H9 (cell line): ENCODE results near the gene ABCD1. TPM values are rescaled to one million over a fixed set of nuclear protein-coding genes. Genes with fewer than 3 reads are reported as not detected.
A peak's percentile ranks its signal among the peaks of the same experiment; 100 is the strongest.

Experiments used
- DNase-seq: peaks from one replicate; pipeline ENCODE4 v3.0.0-alpha.2; 2017
- H2AFZ ChIP-seq: one replicate; pipeline ENCODE4 v1.6.1; 2013; ENCODE audit warnings: mild to moderate bottlenecking, low read length, control low read depth, moderate library complexity
- H2AK5ac ChIP-seq: 2 replicates; pipeline ENCODE4 v1.6.1; 2013; ENCODE audit warnings: low read length, control low read depth, mixed read lengths; ENCODE audit not compliant: insufficient read length
- H2BK120ac ChIP-seq: one replicate; pipeline ENCODE4 v1.6.1; 2013; ENCODE audit warnings: low read depth, mild to moderate bottlenecking, low read length, control low read depth, inconsistent platforms; ENCODE audit not compliant: poor library complexity, severe bottlenecking
- H2BK12ac ChIP-seq: 2 replicates; pipeline ENCODE4 v1.6.1; 2013; ENCODE audit warnings: low read length, control low read depth, mixed read lengths, low read depth; ENCODE audit not compliant: insufficient read length
- H2BK15ac ChIP-seq: 2 replicates; pipeline ENCODE4 v1.6.1; 2013; ENCODE audit warnings: low read depth, low read length, control low read depth
- H2BK20ac ChIP-seq: one replicate; pipeline ENCODE4 v1.6.1; 2013; ENCODE audit warnings: low read depth, mild to moderate bottlenecking, low read length, control low read depth, inconsistent platforms; ENCODE audit not compliant: poor library complexity, severe bottlenecking
- H2BK5ac ChIP-seq: 2 replicates; pipeline ENCODE4 v1.6.1; 2013; ENCODE audit warnings: low read length, control low read depth, mixed read lengths; ENCODE audit not compliant: insufficient read length
- H3K14ac ChIP-seq: 2 replicates; pipeline ENCODE4 v1.6.1; 2013; ENCODE audit warnings: low read length, control low read depth; ENCODE audit not compliant: insufficient read depth
- H3K18ac ChIP-seq: 2 replicates; pipeline ENCODE4 v1.6.1; 2013; ENCODE audit warnings: low read depth, mild to moderate bottlenecking, mixed read lengths, low read length, control low read depth; ENCODE audit not compliant: insufficient read length
- H3K23ac ChIP-seq: 2 replicates; pipeline ENCODE4 v1.6.1; 2013; ENCODE audit warnings: low read length, control low read depth, mixed read lengths, low read depth; ENCODE audit not compliant: insufficient read length
- H3K23me2 ChIP-seq: 2 replicates; pipeline ENCODE4 v1.6.1; 2013; ENCODE audit warnings: low read depth, mild to moderate bottlenecking, mixed read lengths, low read length, control low read depth; ENCODE audit not compliant: insufficient read length, poor library complexity, severe bottlenecking
- H3K27ac ChIP-seq: 2 replicates; pipeline ENCODE4 v1.5.1; 2013; ENCODE audit warnings: low read length, control low read depth, mixed read lengths, low read depth; ENCODE audit not compliant: insufficient read length
- H3K27me3 ChIP-seq: 2 replicates; pipeline ENCODE4 v1.6.1; 2013; ENCODE audit warnings: low read length, control low read depth, inconsistent platforms; ENCODE audit not compliant: insufficient read depth
- H3K4ac ChIP-seq: 2 replicates; pipeline ENCODE4 v1.6.1; 2013; ENCODE audit warnings: low read depth, mild to moderate bottlenecking, control low read depth, inconsistent platforms, low read length, moderate library complexity
- H3K4me1 ChIP-seq: 2 replicates; pipeline ENCODE4 v1.6.1; 2013; ENCODE audit warnings: low read length, control low read depth, inconsistent platforms; ENCODE audit not compliant: insufficient read depth
- H3K4me2 ChIP-seq: 2 replicates; pipeline ENCODE4 v1.6.1; 2013; ENCODE audit warnings: low read length, control low read depth, mixed read lengths; ENCODE audit not compliant: insufficient read length, insufficient read depth
- H3K56ac ChIP-seq: 2 replicates; pipeline ENCODE4 v1.6.1; 2013; ENCODE audit warnings: low read depth, mild to moderate bottlenecking, mixed read lengths, low read length, control low read depth; ENCODE audit not compliant: insufficient read length
- H3K79me1 ChIP-seq: 2 replicates; pipeline ENCODE4 v1.6.1; 2013; ENCODE audit warnings: low read depth, mild to moderate bottlenecking, moderate library complexity, low read length, control low read depth, inconsistent platforms; ENCODE audit not compliant: insufficient read depth, poor library complexity, severe bottlenecking
- H3K79me2 ChIP-seq: 2 replicates; pipeline ENCODE4 v1.6.1; 2013; ENCODE audit warnings: low read length, control low read depth, inconsistent platforms; ENCODE audit not compliant: insufficient read depth
- H3K9ac ChIP-seq: 2 replicates; pipeline ENCODE4 v1.6.1; 2013; ENCODE audit warnings: low read length, control low read depth, mixed read lengths; ENCODE audit not compliant: insufficient read length; ENCODE audit errors: extremely low read depth
- H3K9me3 ChIP-seq: one replicate; pipeline ENCODE4 v1.6.1; 2013; ENCODE audit warnings: low read depth, low read length, inconsistent platforms; ENCODE audit not compliant: control insufficient read depth
- H3T11ph ChIP-seq: one replicate; pipeline ENCODE4 v1.6.1; 2013; ENCODE audit warnings: mild to moderate bottlenecking, low read length, control low read depth, inconsistent platforms
- H4K20me1 ChIP-seq: one replicate; pipeline ENCODE4 v1.6.1; 2013; ENCODE audit not compliant: control insufficient read depth, insufficient read length, insufficient read depth
- H4K5ac ChIP-seq: 2 replicates; pipeline ENCODE4 v1.6.1; 2013; ENCODE audit warnings: low read depth, mild to moderate bottlenecking, mixed read lengths, low read length, control low read depth; ENCODE audit not compliant: insufficient read length
- H4K8ac ChIP-seq: replicated peaks from 2 replicates; pipeline ENCODE4 v1.6.1; 2013; ENCODE audit warnings: low read length, control low read depth, mixed read lengths, low read depth; ENCODE audit not compliant: insufficient read length
- H4K91ac ChIP-seq: 2 replicates; pipeline ENCODE4 v1.6.1; 2013; ENCODE audit warnings: low read depth, mild to moderate bottlenecking, moderate library complexity, mixed read lengths, low read length, control low read depth; ENCODE audit not compliant: insufficient read length
- H3K27ac Mint-ChIP-seq, 3 experiments: 2 replicates in 2 of 3; 3 replicates in 1 of 3; pipeline ENCODE4 v1.8.0; 2020 to 2021; ENCODE audit warnings: mixed read lengths in 3 of 3, mild to moderate bottlenecking in 1 of 3, moderate library complexity in 1 of 3
- H3K27me3 Mint-ChIP-seq: 2 replicates; pipeline ENCODE4 v1.8.0; 2021; ENCODE audit warnings: low read depth, mild to moderate bottlenecking, moderate library complexity, mixed read lengths
- H3K36me3 Mint-ChIP-seq, 3 experiments: 2 replicates in 2 of 3; 3 replicates in 1 of 3; pipeline ENCODE4 v1.8.0; 2020 to 2021; ENCODE audit warnings: low read depth in 3 of 3, mixed read lengths in 3 of 3; ENCODE audit not compliant: insufficient read depth in 1 of 3
- H3K4me1 Mint-ChIP-seq, 2 experiments: 2 replicates each; pipeline ENCODE4 v1.8.0; 2020; ENCODE audit warnings: mixed read lengths in 2 of 2
- H3K4me3 Mint-ChIP-seq, 2 experiments: 2 replicates in 1 of 2; 3 replicates in 1 of 2; pipeline ENCODE4 v1.8.0; 2020 to 2021; ENCODE audit warnings: mild to moderate bottlenecking in 2 of 2, mixed read lengths in 2 of 2, moderate library complexity in 1 of 2
- H3K9me3 Mint-ChIP-seq, 2 experiments: 2 replicates in 1 of 2; 3 replicates in 1 of 2; pipeline ENCODE4 v1.8.0; 2020; ENCODE audit warnings: mild to moderate bottlenecking in 2 of 2, mixed read lengths in 2 of 2, moderate library complexity in 1 of 2
- CTCF ChIP-seq: fragments of 200-600 bp; sonication (generic); conservative IDR thresholded peaks from 3 replicates; pipeline ENCODE4 v1.8.0; 2021; ENCODE audit warnings: antibody characterized with exemption, mild to moderate bottlenecking
- WGBS: extraction: QIAGEN DNeasy Blood & Tissue Kit; methylation state at CpG from one replicate; pipeline ENCODE4 v1.1.7; 2013; ENCODE audit warnings: missing lambda C conversion rate, low lambda C conversion rate, mixed read lengths; ENCODE audit not compliant: insufficient read length; ENCODE audit errors: extremely low coverage; 5-methylcytosine and 5-hydroxymethylcytosine counted together
- total RNA-seq: library from RNA; stranded (reverse); gene quantifications from 2 replicates; pipeline ENCODE4 v1.2.1, GENCODE V29; 2021

ABCD1 gene
- total RNA-seq, 1 experiment from 2014 or later = 11.1 TPM

- H3K79me2 ChIP-seq = no peaks in the 10 kb centered on the region
- H3K36me3 Mint-ChIP-seq = peaks cover 23 to 57% (median 42%) of the 10 kb centered on the region in 3 experiments
- TF ChIP-seq CTCF = no peak
- H3K9me3 Mint-ChIP-seq = peaks cover 58 to 75% of the 10 kb centered on the region in 2 experiments
- no peaks in the 10 kb centered on the region for H3K4me1 Mint-ChIP-seq
- H3K27me3 Mint-ChIP-seq = peaks cover 1% of the 10 kb centered on the region
- H3K14ac ChIP-seq = no peak overlapping the region
- H3K4me3 Mint-ChIP-seq = no peak overlapping the region; a peak in 1 of 5 replicates
- H2BK15ac ChIP-seq = no peak overlapping the region
- no peak overlapping the region for H3K18ac ChIP-seq
- no peak overlapping the region for H2BK120ac ChIP-seq
- H3K23ac ChIP-seq = no peak overlapping the region
- H3K4me1 ChIP-seq = no peaks in the 10 kb centered on the region
- no peak overlapping the region for H4K8ac ChIP-seq
- no peak overlapping the region for H3K27ac ChIP-seq
- no peak overlapping the region for H4K5ac ChIP-seq
- no peak overlapping the region for H2AK5ac ChIP-seq
- H3K4me2 ChIP-seq = no peak overlapping the region
- no peak overlapping the region for H2BK12ac ChIP-seq
- no peaks in the 10 kb centered on the region for H3K9me3 ChIP-seq
- DNase-seq = no peak
- no peak overlapping the region for H2BK20ac ChIP-seq
- H2AFZ ChIP-seq = no peak overlapping the region
- H2BK5ac ChIP-seq = no peak overlapping the region
- no peaks in the 10 kb centered on the region for H3K27me3 ChIP-seq
- H3K4ac ChIP-seq = no peak overlapping the region
- H3K27ac Mint-ChIP-seq = 0 out of 7 replicates have a peak overlapping the region, but pooled peaks of 1 of the 3 experiments have one; percentile 30
- no peaks in the 10 kb centered on the region for H3K79me1 ChIP-seq
- H3T11ph ChIP-seq = no peak overlapping the region
- H3K56ac ChIP-seq = no peak overlapping the region
- H3K9ac ChIP-seq = no peak overlapping the region
- WGBS = no CpG with 5 or more reads among the region's 6 CpGs
- no peaks in the 10 kb centered on the region for H4K20me1 ChIP-seq
- no peak overlapping the region for H4K91ac ChIP-seq
- H3K23me2 ChIP-seq = no peaks in the 10 kb centered on the region
Observed at GRCh38 chrX:153700967-153701366, 23.7 kb upstream of the ABCD1 start.
